Measurements from ENCODE around the gene DAAM2.

The DAAM2 gene

DNA sequence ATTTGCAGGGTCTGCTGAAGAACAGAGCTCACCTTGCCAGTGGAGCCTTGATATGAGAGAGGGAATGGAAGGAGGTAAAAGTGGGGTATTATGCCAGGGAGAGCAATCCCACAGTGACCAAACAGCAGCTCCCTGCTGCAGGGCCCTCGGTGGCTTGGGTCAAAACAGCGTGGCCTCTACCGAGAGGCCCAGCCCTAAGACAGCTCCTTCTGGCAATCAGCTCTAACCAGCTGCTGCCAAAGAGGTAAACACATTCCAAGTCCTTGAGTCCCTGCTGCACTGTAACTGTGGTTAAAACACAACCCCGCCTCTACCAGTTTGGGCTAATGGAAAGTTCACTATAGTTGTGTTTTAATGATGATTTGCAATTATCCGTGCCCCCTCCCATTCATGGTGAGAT is 1.4 kb upstream of the DAAM2 start:
- FAIRE-seq: no peak

GRCh38 chr6:39791311-39791710 is 865 bp upstream of the DAAM2 start:
- FAIRE-seq: no peak

GRCh38 chr6:39792540-39793450 is 619 bp downstream of the DAAM2 start:
- FAIRE-seq: no peak

DNA sequence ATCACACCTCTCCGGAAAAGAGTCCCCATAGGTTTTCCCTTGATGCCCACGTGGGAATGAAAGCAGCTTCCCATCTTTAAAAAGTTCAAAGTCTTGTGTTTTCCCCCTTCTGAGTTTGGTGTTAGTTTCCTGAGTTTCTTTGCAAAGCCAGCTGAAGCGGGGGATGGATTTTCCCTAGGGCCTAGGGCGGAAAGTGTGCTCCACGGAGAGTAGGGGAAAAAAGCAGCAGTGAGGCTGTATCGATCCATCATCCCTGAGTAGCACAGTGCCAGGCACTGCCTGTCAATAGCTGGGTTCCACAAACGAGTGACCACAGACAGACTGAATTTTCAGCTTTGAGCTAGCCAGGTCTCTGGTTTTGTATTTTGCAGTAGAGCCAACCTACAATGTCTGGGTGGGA is 1.3 kb downstream of the DAAM2 start:
- FAIRE-seq: no peak

- FAIRE-seq: no peak
Measured at GRCh38 chr6:39794231-39794630, 2.1 kb downstream of the DAAM2 start.

- FAIRE-seq: no peak
Measured at GRCh38 chr6:39797751-39798150, 5.6 kb downstream of the DAAM2 start.

DNA sequence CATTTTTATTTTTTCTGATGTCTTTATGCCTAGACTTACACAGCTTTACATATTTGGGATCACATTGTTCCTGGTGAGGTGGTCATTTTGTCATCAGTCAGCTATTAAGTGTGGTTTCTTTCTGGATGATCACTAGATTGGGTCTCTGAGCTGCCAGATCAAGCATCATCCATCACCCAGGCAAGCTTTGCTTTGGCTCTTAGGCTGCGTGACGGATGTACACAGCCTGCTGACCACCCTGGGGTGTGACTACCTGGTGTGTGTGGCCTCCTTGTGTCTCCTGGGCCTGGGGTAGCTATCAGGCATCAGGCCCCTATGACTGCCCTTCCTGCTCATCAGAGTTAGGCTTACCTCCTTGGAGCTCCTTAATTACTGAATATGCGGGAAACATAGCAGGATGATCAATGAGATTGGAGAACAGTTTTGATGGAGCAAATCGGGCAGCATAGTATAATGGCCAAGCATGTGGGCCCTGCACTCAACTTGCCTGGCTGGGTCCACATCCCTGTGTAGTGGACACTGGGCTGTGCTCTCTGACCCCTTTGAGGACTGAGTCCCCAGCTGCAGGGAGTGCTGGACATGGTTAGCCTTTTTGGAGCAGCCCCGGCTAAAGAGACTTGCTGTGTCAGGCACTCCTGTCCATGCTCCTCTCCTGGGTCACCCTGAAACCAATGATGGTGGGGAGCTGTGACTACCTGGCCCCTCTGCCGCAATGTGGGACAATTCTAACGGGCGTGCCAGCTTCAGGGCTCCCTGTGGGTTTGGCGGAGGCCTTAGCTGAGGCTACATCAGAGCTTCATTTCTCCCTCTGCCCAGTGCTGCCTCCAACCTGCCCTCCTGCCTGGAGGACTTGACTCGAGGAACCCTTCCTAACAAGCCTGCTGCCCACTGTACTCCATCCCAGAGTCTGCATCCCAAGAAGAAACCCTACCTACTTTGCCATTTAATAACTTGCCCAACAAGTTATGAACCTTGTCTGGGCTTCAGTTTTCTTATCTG is 8.2 kb downstream of the DAAM2 start:
- no peak for FAIRE-seq

DNA sequence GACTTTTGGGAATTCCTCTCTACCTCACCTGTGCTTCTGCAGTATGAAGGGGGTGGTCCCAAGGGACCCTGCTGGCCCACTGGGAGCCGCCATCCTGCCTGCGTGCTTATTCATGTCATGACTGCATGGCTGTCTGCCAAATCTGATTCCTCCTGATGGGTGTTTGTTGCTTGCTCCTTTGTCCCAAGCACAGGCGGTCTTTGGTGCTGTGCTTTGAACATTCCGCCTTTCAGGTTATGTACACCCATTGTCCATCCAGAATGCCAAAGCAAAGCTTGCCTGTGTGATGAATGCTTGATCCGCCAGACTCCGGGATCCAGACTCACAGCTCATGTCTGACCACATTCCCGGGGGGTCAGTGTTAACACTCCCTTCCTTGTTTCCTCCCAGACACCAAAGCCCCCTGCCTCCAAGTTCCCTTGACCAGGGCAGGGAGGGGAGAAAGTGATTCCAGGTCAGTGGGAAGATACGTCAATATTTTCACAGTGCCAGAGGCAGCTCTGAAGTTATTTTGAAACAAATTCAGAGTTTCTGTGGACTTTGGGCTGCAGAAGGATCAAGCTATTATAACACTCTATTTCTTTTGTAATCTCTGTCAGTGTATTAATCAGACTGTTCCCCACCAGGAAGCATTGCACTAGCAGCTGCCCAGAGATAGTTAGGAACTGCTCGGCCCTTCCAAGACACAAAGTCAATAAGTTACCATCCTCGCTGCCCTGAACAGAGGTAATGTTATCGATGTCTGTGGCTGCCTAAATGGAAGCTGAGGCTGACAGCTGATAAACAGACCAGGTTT is 9.5 kb downstream of the DAAM2 start:
- no peak for FAIRE-seq

- no peak for FAIRE-seq
Measured at GRCh38 chr6:39803872-39804271, 11.7 kb downstream of the DAAM2 start.

DNA sequence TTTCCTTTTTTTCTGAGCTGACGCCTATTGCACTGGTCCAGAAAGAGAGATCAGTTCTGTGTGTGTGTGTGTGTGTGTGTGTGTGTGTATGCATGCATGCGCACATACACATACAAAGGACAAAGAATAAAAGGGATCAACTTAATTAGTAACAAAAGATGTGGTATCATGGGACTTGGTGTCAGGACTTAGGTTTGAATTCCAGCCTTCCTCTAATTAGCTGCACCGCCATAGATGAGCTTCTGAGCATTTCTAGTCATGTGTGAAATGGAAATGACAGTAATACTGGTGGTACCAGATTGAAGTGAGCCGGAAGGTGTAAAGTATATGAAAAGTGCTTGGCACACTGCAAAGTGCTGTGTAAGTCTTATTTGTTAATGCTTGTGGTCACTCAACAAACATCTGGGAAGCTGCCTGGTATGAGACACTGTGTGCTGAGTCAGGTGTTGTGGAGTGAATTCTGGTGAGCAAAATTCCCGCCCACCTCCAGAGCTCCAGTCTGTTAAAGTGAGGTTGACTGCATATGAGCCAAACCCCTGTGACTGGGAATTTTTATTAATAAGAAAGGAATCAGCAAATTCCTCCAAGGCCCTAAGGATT is 12.4 kb downstream of the DAAM2 start:
- no peak for FAIRE-seq

GRCh38 chr6:39806278-39806677 is 14.1 kb downstream of the DAAM2 start:
- FAIRE-seq: no peak

DNA sequence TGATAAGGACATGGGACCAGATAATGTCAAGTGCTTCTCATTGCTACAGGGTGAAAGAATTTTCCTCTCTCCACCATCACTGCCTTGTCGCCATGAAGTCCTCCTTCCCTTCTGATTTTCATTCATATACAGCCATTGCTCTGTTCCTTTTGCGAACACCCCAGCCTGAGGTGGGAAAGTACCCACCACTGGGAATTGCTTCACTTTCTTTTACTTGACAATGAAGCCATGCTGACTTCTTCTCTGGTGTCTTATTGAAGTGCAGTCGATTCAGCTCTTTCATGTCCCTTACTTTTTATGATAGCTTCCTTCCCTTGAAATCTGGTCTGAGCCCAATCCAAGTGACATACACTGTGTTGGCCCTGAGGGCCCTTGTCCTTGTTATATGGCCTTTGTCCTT is 16.2 kb downstream of the DAAM2 start:
- FAIRE-seq: no peak

DNA sequence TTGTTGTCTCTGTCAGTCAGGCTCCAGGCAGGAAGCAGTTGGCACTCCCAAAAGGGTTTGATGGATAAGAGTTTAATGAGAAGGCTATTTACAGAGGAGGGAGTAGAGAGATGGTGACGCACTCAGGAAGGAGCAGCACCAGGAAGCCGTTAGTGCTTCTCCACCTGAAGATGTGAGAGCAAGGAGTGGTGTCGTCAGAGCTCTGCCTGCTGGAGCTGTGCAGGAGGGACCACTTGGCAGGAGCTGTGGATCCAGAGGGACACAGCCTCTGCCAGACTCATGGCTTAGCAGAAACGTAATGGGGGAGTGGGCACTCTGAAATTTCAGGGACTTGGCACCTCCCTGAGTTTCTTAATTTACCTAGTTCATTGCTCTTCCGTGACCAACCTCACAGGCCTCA is 16.8 kb downstream of the DAAM2 start:
- no peak for FAIRE-seq

- no peak for FAIRE-seq
Measured at GRCh38 chr6:39811835-39812345, 19.7 kb downstream of the DAAM2 start.

- FAIRE-seq: no peak
Measured at GRCh38 chr6:39812496-39812852, 20.3 kb downstream of the DAAM2 start.

DNA sequence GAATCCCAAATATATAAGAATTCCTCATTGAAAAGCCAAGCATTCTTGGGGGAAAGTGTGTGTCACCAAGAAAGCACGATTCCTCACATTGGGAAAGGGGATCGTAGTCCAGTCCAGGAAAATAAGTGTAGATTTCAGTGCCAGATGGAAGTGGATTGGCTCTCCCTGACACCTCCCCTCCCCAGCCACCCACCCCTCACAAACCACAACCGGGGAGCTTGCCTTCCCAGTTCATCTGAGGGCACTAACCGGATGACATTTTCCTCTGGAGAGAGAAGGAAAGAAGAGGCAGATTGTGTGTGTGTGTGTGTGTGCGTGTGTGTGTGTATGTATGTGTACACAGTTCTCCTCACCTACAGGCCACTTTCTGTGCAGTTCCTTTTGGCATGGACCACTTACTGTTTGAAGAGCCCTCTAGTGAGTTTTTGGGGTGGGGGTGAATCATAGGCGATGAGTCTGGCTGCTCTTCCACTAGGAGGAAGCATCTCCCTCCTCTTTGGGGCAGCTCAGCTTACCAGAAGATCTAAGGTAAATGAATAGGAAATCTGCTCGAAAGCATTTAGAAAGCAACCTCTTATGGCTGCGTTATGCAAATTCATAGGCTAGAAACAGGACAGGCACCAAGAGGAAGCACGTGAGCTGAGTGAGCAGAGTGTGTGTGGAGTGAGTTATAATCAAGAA is 20.8 kb downstream of the DAAM2 start:
- FAIRE-seq: no peak

- FAIRE-seq: no peak
Measured at GRCh38 chr6:39814236-39814635, 22.1 kb downstream of the DAAM2 start.

DNA sequence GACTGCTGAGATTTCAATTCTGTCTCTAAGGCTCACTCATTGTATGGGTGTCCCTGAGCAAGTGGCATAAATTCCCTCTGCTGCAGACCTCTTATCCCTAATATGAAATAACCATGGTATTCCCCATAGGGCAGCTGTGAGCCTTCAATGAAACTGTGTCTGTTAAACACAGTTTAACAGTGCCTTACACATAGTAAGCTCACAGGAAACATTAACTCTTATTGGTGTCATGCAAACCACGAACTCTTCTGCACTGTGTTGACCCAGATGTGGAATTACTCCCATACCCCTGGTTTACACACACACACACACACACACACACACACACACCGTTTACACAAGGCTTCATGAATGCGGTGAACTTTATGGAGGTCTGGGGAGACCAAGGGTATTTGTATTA is 23.2 kb downstream of the DAAM2 start:
- no peak for FAIRE-seq

DNA sequence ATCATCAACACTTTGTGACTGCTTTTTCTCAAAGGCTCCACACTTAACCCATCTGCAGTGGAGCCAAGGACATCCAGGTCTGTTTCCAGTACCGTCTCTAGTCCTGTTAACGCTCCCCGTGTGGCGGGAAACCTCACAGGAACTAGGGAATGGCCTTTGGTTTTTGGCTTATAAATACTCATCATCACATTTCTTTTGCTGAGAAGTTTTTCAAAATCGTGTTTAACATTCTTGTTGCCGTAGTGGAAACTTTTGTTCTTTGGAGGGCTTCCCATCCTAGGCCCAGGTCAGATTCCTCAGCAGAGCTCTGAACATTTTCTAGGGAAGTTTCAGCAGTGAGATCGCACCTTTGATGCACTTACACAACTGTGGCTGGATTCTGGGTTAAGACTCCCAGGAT is 24.6 kb downstream of the DAAM2 start:
- no peak for FAIRE-seq

- no peak for FAIRE-seq
Measured at GRCh38 chr6:39818695-39819094, 26.5 kb downstream of the DAAM2 start.

DNA sequence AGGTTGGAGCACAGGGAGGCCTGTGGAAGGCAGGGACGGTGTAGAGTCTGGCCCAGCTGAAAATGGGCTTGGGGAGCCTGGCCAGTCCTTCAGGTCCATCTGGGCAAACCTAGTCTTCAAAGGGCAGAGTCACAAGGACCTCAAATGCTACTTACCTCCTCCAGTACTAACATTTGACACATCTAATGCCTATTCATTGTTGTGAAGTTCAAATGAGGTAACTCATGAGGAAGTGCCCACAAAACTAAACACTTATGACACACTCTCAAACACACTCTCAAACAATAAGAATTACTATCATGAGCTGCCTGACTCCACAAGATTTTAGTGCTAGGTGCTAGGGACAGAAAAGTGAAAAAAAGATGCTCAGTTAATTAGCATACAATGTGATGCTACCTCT is 27.1 kb downstream of the DAAM2 start:
- FAIRE-seq: no peak

DNA sequence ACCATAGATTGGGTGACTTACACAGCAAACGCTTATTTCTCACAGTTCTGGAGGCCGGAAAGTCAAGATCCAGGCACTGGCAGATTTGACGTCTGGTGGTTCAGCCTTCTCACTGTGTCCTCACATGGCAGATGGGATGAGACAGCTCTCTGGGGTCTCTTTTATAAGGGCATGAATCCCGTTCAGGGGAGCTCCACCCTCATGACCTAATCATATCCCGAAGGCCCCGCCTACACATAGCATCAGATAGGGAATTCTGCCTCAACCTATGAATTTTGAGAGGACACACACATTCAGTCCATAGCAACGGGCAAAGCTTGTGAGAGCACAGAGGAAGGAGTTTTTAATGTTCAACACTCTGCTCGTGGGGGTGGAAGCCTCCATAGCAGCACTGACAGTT is 27.5 kb downstream of the DAAM2 start:
- FAIRE-seq: no peak

Measured in TTC549 (cell line).